ENCODE results near the gene VAC14.

The VAC14 gene

GRCh38 chr16:70769761-70770160 lies 31.2 kb downstream of the VAC14 start:
- no peaks in the 10 kb centered on the region for H3K27me3 ChIP-seq (ENCODE audit: insufficient read depth, poor library complexity, severe bottlenecking)
- DNase-seq (ENCODE audit: low read depth in 1 of 2, low spot score in 1 of 2) = no peak
- no peak for TF ChIP-seq POLR2AphosphoS5 (IDR thresholded peaks at IDR 0.05; ENCODE audit: low read depth)
- no peak for TF ChIP-seq REST (IDR thresholded peaks at IDR 0.05; ENCODE audit: insufficient replicate concordance, low read depth)
- TF ChIP-seq GABPA (IDR thresholded peaks at IDR 0.05; ENCODE audit: low read depth) = no peak
- no peak overlapping the region for H3K27ac ChIP-seq (replicated peaks)
- no peak overlapping the region for H3K4me3 ChIP-seq (replicated peaks; ENCODE audit: insufficient read depth, low read length)

GRCh38 chr16:70769131-70769530 lies 31.8 kb downstream of the VAC14 start:
- no peak for TF ChIP-seq GABPA (IDR thresholded peaks at IDR 0.05; ENCODE audit: low read depth)
- no peak for TF ChIP-seq REST (IDR thresholded peaks at IDR 0.05; ENCODE audit: insufficient replicate concordance, low read depth)
- TF ChIP-seq POLR2AphosphoS5 (IDR thresholded peaks at IDR 0.05; ENCODE audit: low read depth) = no peak
- TF ChIP-seq, protein P1, sequence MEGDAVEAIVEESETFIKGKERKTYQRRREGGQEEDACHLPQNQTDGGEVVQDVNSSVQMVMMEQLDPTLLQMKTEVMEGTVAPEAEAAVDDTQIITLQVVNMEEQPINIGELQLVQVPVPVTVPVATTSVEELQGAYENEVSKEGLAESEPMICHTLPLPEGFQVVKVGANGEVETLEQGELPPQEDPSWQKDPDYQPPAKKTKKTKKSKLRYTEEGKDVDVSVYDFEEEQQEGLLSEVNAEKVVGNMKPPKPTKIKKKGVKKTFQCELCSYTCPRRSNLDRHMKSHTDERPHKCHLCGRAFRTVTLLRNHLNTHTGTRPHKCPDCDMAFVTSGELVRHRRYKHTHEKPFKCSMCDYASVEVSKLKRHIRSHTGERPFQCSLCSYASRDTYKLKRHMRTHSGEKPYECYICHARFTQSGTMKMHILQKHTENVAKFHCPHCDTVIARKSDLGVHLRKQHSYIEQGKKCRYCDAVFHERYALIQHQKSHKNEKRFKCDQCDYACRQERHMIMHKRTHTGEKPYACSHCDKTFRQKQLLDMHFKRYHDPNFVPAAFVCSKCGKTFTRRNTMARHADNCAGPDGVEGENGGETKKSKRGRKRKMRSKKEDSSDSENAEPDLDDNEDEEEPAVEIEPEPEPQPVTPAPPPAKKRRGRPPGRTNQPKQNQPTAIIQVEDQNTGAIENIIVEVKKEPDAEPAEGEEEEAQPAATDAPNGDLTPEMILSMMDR (IDR thresholded peaks at IDR 0.05; ENCODE audit: insufficient read depth, low read length) = no peak
- no peak for TF ChIP-seq SPI1 (IDR thresholded peaks at IDR 0.05; ENCODE audit: borderline replicate concordance, low read depth)
- no peak for DNase-seq (ENCODE audit: low read depth in 1 of 2, low spot score in 1 of 2)
- Histone ChIP-seq H3K4me3 (replicated peaks; ENCODE audit: insufficient read depth, low read length) (no peak overlapping the region), H3K27ac (replicated peaks) (no peak overlapping the region), H3K27me3 (ENCODE audit: insufficient read depth, poor library complexity, severe bottlenecking) (no peaks in the 10 kb centered on the region)

- no peak overlapping the region for H3K4me3 ChIP-seq (replicated peaks; ENCODE audit: insufficient read depth, low read length)
- H3K27me3 ChIP-seq (ENCODE audit: insufficient read depth, poor library complexity, severe bottlenecking) = no peaks in the 10 kb centered on the region
- no peak overlapping the region for H3K27ac ChIP-seq (replicated peaks)
- no peak for DNase-seq (ENCODE audit: low read depth in 1 of 2, low spot score in 1 of 2)
- TF ChIP-seq POLR2AphosphoS5 (IDR thresholded peaks at IDR 0.05; ENCODE audit: low read depth) (no peak), REST (IDR thresholded peaks at IDR 0.05; ENCODE audit: insufficient replicate concordance, low read depth) (no peak), SPI1 (IDR thresholded peaks at IDR 0.05; ENCODE audit: borderline replicate concordance, low read depth) (no peak)
- TF ChIP-seq, protein P1 (IDR thresholded peaks at IDR 0.05; ENCODE audit: insufficient read depth, low read length) = no peak
Measured at GRCh38 chr16:70768203-70768580, 32.8 kb downstream of the VAC14 start.
